Measurements from ENCODE around the gene GABPB1.

GABPB1 gene

GRCh38 chr15:50244959-50245624 lies 109.9 kb downstream of the GABPB1 start:
- no peak for DNase-seq (ENCODE audit: low read depth in 1 of 2, low spot score in 1 of 2)

DNA sequence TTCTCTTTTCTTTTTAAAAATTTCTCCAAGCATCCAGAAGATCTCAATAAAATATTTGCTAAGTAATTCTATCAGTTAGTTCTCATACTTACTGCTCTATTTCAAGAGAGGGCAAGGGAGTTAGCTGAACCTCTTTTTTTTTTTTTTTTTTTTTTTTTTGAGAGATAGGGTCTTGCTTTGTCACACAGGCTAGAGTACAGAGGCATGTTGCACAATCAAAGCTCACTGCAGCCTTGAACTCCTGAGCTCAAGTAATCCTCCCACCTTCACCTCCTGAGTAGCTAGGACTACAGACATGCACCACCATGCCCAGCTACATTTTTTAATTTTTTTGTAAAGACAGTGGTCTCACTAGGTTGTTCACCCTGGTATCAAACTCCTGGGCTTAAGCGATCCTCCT lies 110.8 kb downstream of the GABPB1 start:
- DNase-seq (ENCODE audit: low read depth in 1 of 2, low spot score in 1 of 2), result no peak

GRCh38 chr15:50241684-50242450 lies 113.1 kb downstream of the GABPB1 start:
- no peak for DNase-seq (ENCODE audit: low read depth in 1 of 2, low spot score in 1 of 2)

DNA sequence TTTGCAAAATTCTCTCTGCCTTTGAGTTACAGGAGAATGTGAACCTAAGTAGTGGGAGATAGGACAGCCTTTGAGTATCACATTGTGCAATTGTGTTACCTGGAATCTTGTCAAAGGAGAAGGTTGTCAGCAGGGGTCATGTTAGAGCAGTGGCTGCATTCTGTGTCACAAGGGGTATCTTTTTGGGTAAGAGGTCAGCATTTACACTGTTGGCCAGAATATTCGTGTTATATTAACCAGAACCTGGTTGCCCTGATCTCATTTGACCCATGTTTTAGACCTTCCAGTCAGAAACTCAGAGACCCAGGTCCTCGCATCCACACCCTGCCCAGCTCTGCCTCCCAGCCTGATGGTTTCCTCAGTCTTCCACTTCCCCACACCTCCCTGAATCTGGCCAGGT lies 116.7 kb downstream of the GABPB1 start:
- DNase-seq (ENCODE audit: low read depth in 1 of 2, low spot score in 1 of 2), result no peak

- no peak for DNase-seq (ENCODE audit: low read depth in 1 of 2, low spot score in 1 of 2)
Measured at GRCh38 chr15:50236433-50236832, 118.6 kb downstream of the GABPB1 start.

GRCh38 chr15:50235794-50236193 lies 119.2 kb downstream of the GABPB1 start:
- no peak for DNase-seq (ENCODE audit: low read depth in 1 of 2, low spot score in 1 of 2)

DNA sequence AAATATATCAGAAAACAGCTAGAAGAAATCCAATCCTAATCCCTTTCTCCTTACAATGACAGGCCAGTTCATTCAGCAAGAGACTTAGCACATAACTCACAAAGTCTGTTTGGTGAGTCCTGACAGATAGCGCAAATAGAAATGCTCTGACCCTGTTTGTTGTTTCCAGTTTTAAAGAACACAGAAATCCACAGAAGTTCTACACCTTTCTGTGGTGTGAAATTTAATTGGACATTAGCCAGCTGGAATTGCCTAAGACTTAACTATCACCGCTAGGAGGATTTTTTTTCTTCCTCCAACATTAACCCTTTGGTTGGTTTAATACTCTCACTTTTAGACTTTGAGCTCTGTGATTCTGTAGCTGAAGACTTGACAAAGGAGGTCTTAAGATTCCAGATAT lies 120.2 kb downstream of the GABPB1 start:
- DNase-seq (ENCODE audit: low read depth in 1 of 2, low spot score in 1 of 2), result no peak

DNA sequence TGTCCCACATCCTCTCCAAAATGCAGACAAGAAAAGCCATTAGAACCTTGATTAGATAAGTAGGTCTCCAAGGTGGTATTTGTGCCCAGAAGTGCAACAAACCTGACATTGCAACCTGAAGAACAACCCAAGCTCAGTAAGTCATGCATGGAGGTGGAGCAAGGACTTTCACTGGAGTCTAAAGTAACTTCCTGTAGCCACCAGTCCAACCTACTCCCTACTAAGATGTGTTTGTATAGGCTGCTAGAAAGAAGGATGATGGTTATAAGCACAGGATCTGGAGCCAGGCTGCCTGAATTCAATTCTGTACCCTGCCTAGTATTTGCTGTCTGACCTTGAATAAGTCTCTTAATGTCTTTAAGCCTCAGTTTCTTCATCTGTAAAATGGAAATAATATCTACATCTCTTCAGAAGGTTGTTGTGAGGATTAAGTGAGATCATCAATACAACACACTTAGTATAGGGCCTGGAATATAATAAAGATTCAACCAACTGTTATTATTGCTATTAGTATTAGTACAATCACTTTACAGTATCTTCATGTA lies 121.7 kb downstream of the GABPB1 start:
- DNase-seq (ENCODE audit: low read depth in 1 of 2, low spot score in 1 of 2), result no peak

GRCh38 chr15:50232791-50233190 lies 122.2 kb downstream of the GABPB1 start:
- no peak for DNase-seq (ENCODE audit: low read depth in 1 of 2, low spot score in 1 of 2)

DNA sequence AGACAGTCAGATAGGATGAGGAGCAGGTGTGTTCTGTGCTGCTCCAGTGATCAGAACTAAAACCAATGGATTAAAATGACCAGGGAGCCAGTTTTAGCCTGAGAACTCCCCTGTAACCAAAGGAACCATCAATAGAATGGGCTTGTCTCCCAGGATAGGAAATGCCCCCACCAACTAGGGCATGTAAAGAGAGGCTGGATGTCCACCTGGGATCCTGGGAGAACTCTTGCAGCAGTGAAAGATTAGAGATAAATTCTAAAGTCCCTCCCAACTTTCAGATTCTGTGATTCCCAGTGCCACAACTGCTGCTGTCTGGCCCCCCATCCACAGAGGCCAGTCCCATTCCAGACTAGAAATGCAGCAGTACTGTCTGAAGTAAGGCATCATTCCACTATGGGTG lies 123.2 kb downstream of the GABPB1 start:
- no peak for DNase-seq (ENCODE audit: low read depth in 1 of 2, low spot score in 1 of 2)

DNA sequence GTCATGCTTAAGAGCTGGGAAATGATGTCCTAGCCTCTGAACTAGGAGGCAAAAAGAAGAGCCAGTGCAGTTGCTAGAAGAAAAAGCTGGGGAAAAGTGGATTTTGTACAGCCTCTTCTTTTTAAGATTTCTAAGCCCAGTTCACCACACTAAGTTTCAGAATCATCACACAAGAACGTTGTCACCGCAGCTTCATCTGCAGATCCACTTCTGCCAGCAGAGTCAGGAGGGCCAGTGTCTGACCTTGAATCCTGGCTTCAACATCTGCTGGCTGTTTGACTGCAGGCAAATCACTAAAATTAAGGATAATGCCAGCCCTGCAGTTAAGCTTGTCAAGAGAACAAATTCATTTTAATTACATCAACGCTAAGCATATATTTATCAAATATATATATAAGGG lies 125.7 kb downstream of the GABPB1 start:
- DNase-seq (ENCODE audit: low read depth in 1 of 2, low spot score in 1 of 2), result no peak

GRCh38 chr15:50228866-50229265 lies 126.1 kb downstream of the GABPB1 start:
- DNase-seq (ENCODE audit: low read depth in 1 of 2, low spot score in 1 of 2), result no peak

GRCh38 chr15:50227076-50227475 lies 127.9 kb downstream of the GABPB1 start:
- DNase-seq (ENCODE audit: low read depth in 1 of 2, low spot score in 1 of 2), result no peak

GRCh38 chr15:50225938-50226337 lies 129.1 kb downstream of the GABPB1 start:
- no peak for DNase-seq (ENCODE audit: low read depth in 1 of 2, low spot score in 1 of 2)
